SK-N-SH (cell line): ENCODE results near the gene MYO1B. TPM values are rescaled to one million over a fixed set of nuclear protein-coding genes. Genes with fewer than 3 reads are reported as not detected.

Source experiments
- CTCF ChIA-PET: fragments of 300-600, 350-600 bp; formaldehyde crosslinking; extraction: SDS; loops from one replicate; lab custom pipeline; 2021; lab: Yijun Ruan, JAX
- POLR2A ChIA-PET: fragments of 350-600 bp; sonication (Branson Sonifier 250); formaldehyde crosslinking; extraction: SDS; loops from one replicate; lab custom pipeline; 2020; ENCODE audit warnings: antibody characterized with exemption, inconsistent platforms; lab: Yijun Ruan, JAX
- DNase-seq: peaks from one replicate; pipeline ENCODE4 v3.0.0; 2012
- H2AFZ ChIP-seq: fragments of 200-600 bp; sonication (generic); 2 replicates; pipeline ENCODE4 v1.8.1; 2016; ENCODE audit warnings: antibody characterized with exemption, mild to moderate bottlenecking, low read depth
- H3F3A ChIP-seq: fragments of 200-600 bp; sonication (generic); replicated peaks from 2 replicates; pipeline ENCODE3; 2016; ENCODE audit warnings: antibody characterized with exemption, mild to moderate bottlenecking; ENCODE audit not compliant: insufficient read depth
- H3K27ac ChIP-seq, 2 experiments: fragments of 200-500 bp in 1 of 2; fragments of 200-600 bp in 1 of 2; sonication (Bioruptor generic) in 1 of 2; sonication (generic), shearing (Covaris generic) in 1 of 2; 2 replicates each; pipeline versions ENCODE4 v1.5.1 to v1.6.1; 2014 to 2016; ENCODE audit warnings: low read depth in 2 of 2, inconsistent platforms in 1 of 2, low read length in 1 of 2, mild to moderate bottlenecking in 1 of 2, mixed read lengths in 1 of 2
- H3K27me3 ChIP-seq: fragments of 200-600 bp; sonication (generic), shearing (Covaris generic); 2 replicates; pipeline ENCODE4 v1.6.1; 2016; ENCODE audit warnings: mixed run types; ENCODE audit not compliant: insufficient read depth
- H3K36me3 ChIP-seq, 2 experiments: fragments of 200-500 bp in 1 of 2; fragments of 200-600 bp in 1 of 2; sonication (Bioruptor generic) in 1 of 2; sonication (generic) in 1 of 2; replicated peaks in 1 of 2; 2 replicates each; pipeline versions ENCODE3 to v1.5.1; 2014 to 2016; ENCODE audit warnings: low read length in 1 of 2, mild to moderate bottlenecking in 1 of 2; ENCODE audit not compliant: insufficient read depth in 2 of 2, control insufficient read depth in 1 of 2
- H3K4me1 ChIP-seq, 2 experiments: fragments of 200-500 bp in 1 of 2; fragments of 200-600 bp in 1 of 2; sonication (Bioruptor generic) in 1 of 2; sonication (generic), shearing (Covaris generic) in 1 of 2; 2 replicates each; pipeline versions ENCODE4 v1.5.1 to v1.6.1; 2014 to 2016; ENCODE audit warnings: low read depth in 1 of 2, low read length in 1 of 2, mixed run types in 1 of 2; ENCODE audit not compliant: insufficient read depth in 2 of 2, control insufficient read depth in 1 of 2
- H3K4me2 ChIP-seq: fragments of 200-600 bp; sonication (generic), shearing (Covaris generic); 2 replicates; pipeline ENCODE4 v1.6.1; 2017; ENCODE audit warnings: mixed run types
- H3K4me3 ChIP-seq, 2 experiments: fragments of 200-500 bp in 1 of 2; fragments of 200-600 bp in 1 of 2; sonication (Bioruptor generic) in 1 of 2; sonication (generic), shearing (Covaris generic) in 1 of 2; 2 replicates each; pipeline versions ENCODE4 v1.5.1 to v1.8.1; 2014 to 2016; ENCODE audit warnings: low read depth in 2 of 2, inconsistent platforms in 1 of 2, low read length in 1 of 2, mild to moderate bottlenecking in 1 of 2, mixed read lengths in 1 of 2, moderate library complexity in 1 of 2
- H3K79me2 ChIP-seq: fragments of 200-600 bp; sonication (generic); 2 replicates; pipeline ENCODE4 v1.8.1; 2017; ENCODE audit warnings: mild to moderate bottlenecking; ENCODE audit not compliant: insufficient read depth
- H3K9ac ChIP-seq: fragments of 200-600 bp; sonication (generic); 2 replicates; pipeline ENCODE4 v1.6.1; 2017; ENCODE audit warnings: mixed run types
- H3K9me2 ChIP-seq: fragments of 200-600 bp; sonication (generic); 2 replicates; pipeline ENCODE4 v1.6.1; 2017; ENCODE audit warnings: mixed run types
- H3K9me3 ChIP-seq: fragments of 200-600 bp; sonication (generic); 2 replicates; pipeline ENCODE4 v1.6.1; 2017; ENCODE audit warnings: mixed run types, mild to moderate bottlenecking, moderate library complexity
- H4K20me1 ChIP-seq: fragments of 200-600 bp; sonication (generic); 2 replicates; pipeline ENCODE4 v1.6.1; 2017; ENCODE audit warnings: mild to moderate bottlenecking, mixed run types; ENCODE audit not compliant: insufficient read depth
- CHD2 ChIP-seq: fragments of 150-350 bp; IDR thresholded peaks from 2 replicates; pipeline ENCODE4 v1.6.1; 2018; ENCODE audit warnings: low read length; ENCODE audit not compliant: partially characterized antibody
- ELF1 ChIP-seq: IDR thresholded peaks from 2 replicates; pipeline ENCODE4 v1.4.0; 2012
- EP300 ChIP-seq, 2 experiments: IDR thresholded peaks; 2 replicates each; pipeline versions ENCODE4 v1.4.0 to v1.6.1; 2012; ENCODE audit warnings: borderline replicate concordance in 1 of 2, low read depth in 1 of 2, low read length in 1 of 2
- EZH2phosphoT487 ChIP-seq: fragments of 200-600 bp; sonication (generic); IDR thresholded peaks from 2 replicates; pipeline ENCODE4 v1.6.1; 2017; ENCODE audit warnings: low read depth, mixed run types, mild to moderate bottlenecking, antibody characterized with exemption, moderate library complexity, borderline replicate concordance
- FOSL2 ChIP-seq: IDR thresholded peaks from 2 replicates; pipeline ENCODE4 v1.4.0; 2012; ENCODE audit warnings: low read depth, mild to moderate bottlenecking, moderate library complexity, borderline replicate concordance
- FOXJ3 ChIP-seq: sonication (generic); formaldehyde crosslinking; IDR thresholded peaks from 2 replicates; pipeline ENCODE4 v1.5.1; 2020; ENCODE audit warnings: mild to moderate bottlenecking, missing genetic modification reagents
- GABPA ChIP-seq: IDR thresholded peaks from 2 replicates; pipeline ENCODE4 v1.4.0; 2012; ENCODE audit warnings: low read depth, mild to moderate bottlenecking
- GATA2 ChIP-seq: sonication (generic); formaldehyde crosslinking; IDR thresholded peaks from 2 replicates; pipeline ENCODE4 v1.5.0; 2020; ENCODE audit warnings: mild to moderate bottlenecking, missing genetic modification reagents
- MAX ChIP-seq: IDR thresholded peaks from 2 replicates; pipeline ENCODE4 v1.4.0; 2012; ENCODE audit warnings: low read depth
- NRF1 ChIP-seq: IDR thresholded peaks from 2 replicates; pipeline ENCODE4 v1.6.1; 2012; ENCODE audit warnings: low read depth, mild to moderate bottlenecking, low read length
- RAD21 ChIP-seq: IDR thresholded peaks from 2 replicates; pipeline ENCODE4 v1.6.1; 2012; ENCODE audit warnings: mild to moderate bottlenecking, low read length
- RCOR1 ChIP-seq: fragments of 150-350 bp; IDR thresholded peaks from 2 replicates; pipeline ENCODE4 v1.6.1; 2017; ENCODE audit warnings: antibody characterized with exemption, low read length
- RFX5 ChIP-seq: IDR thresholded peaks from 2 replicates; pipeline ENCODE4 v1.6.1; 2012; ENCODE audit warnings: mild to moderate bottlenecking, improper control_type of control experiment, low read length
- RXRA ChIP-seq: IDR thresholded peaks from 2 replicates; pipeline ENCODE4 v1.4.0; 2012; ENCODE audit warnings: low read depth, mild to moderate bottlenecking, borderline replicate concordance
- TEAD4 ChIP-seq: IDR thresholded peaks from 2 replicates; pipeline ENCODE4 v1.4.0; 2012; ENCODE audit warnings: mild to moderate bottlenecking, borderline replicate concordance; ENCODE audit not compliant: insufficient read depth
- WGBS: methylation state at CpG from one replicate; pipeline ENCODE4 v1.1.6; 2017; ENCODE audit warnings: low lambda C conversion rate; 5-methylcytosine and 5-hydroxymethylcytosine counted together
- polyA plus RNA-seq, 3 experiments: library from polyadenylated mRNA; depleted of rRNA; stranded (reverse); fragments of >200 nt; gene quantifications; 2 replicates each; pipeline ENCODE4 v1.2.3, GENCODE V29; 2012

MYO1B gene
- polyA plus RNA-seq, 1 of the 3 experiments (the other 2 are of a cell fraction), result 20.2 TPM

- TF ChIP-seq GATA2, result peak; percentile 80
- TF ChIP-seq FOXJ3, result 0 out of 2 replicates have a peak, but pooled peaks have one; percentile 55
- TF ChIP-seq ELF1, result no peak
- no peak for TF ChIP-seq MAX
- peak; percentile 85; the same call in 1 of the 2 replicates for TF ChIP-seq RCOR1
- peak; percentile 68 for TF ChIP-seq CHD2
- no peak for TF ChIP-seq NRF1
- TF ChIP-seq RAD21, result peak; percentile 15; the same call in 1 of the 2 replicates
- TF ChIP-seq EP300 (IDR thresholded peaks at IDR 0.05; ENCODE audit: borderline replicate concordance in 1 of 2, low read depth in 1 of 2, low read length in 1 of 2), result peak in 1 of 2 experiments; percentile 69; a peak in 1 of 4 replicates
- H3K9me2 ChIP-seq, result no peaks in the 10 kb centered on the region
- peaks cover 13 to 24% of the 10 kb centered on the region in 2 experiments for H3K36me3 ChIP-seq
- H2AFZ ChIP-seq, result no peak overlapping the region
- H3K79me2 ChIP-seq, result peaks cover 46% of the 10 kb centered on the region; the same call in 1 of the 2 replicates
- no peak overlapping the region for H3K4me2 ChIP-seq
- H3K4me3 ChIP-seq, result no peak overlapping the region
- H4K20me1 ChIP-seq, result no peaks in the 10 kb centered on the region
- DNase-seq, result peak; percentile 46
- 82% methylated on average over 6 of the region's 6 CpGs for WGBS
- ChIA-PET CTCF (interaction anchor here (0.8 to 2.8 kb wide), 8 partner anchors 9 to 360 kb away, joined by 3 to 8 read pairs (median 3); no protein-coding TSS in a partner anchor), POLR2A (interaction anchor here (1.0 kb wide), 1 partner anchor 82 kb away, joined by 3 read pairs; no protein-coding TSS in a partner anchor)
- no peaks in the 10 kb centered on the region for H3K27me3 ChIP-seq
- peaks cover 3 to 11% of the 10 kb centered on the region in 2 experiments; a peak in 2 of 4 replicates for H3K4me1 ChIP-seq
- peak overlapping the region in 1 of 2 experiments; percentile 47; a peak in 2 of 4 replicates for H3K27ac ChIP-seq
- no peaks in the 10 kb centered on the region for H3K9me3 ChIP-seq
- peaks cover 4% of the 10 kb centered on the region for H3F3A ChIP-seq
- no peak overlapping the region for H3K9ac ChIP-seq
Measured at GRCh38 chr2:191328150-191328809, 83.1 kb downstream of the MYO1B start.

GRCh38 chr2:191329841-191330240, 84.6 kb downstream of the MYO1B start:
- TF ChIP-seq GABPA, result no peak
- peak; percentile 34; the same call in 1 of the 2 replicates for TF ChIP-seq GATA2
- H3K27ac ChIP-seq, result no peak overlapping the region
- H3K9me2 ChIP-seq, result no peaks in the 10 kb centered on the region
- no peak for DNase-seq
- no peak overlapping the region for H2AFZ ChIP-seq
- H3K36me3 ChIP-seq, result peaks cover 13 to 24% of the 10 kb centered on the region in 2 experiments
- CTCF ChIA-PET, result interaction anchor here (1.1 to 2.8 kb wide), 2 partner anchors 40 to 172 kb away, joined by 3 to 8 read pairs; no protein-coding TSS in a partner anchor
- peaks cover 34% of the 10 kb centered on the region; the same call in 1 of the 2 replicates for H3K79me2 ChIP-seq
- no peaks in the 10 kb centered on the region for H3K9me3 ChIP-seq
- no peak overlapping the region for H3K4me2 ChIP-seq
- no peaks in the 10 kb centered on the region for H3K27me3 ChIP-seq
- POLR2A ChIA-PET, result no interaction called here
- H3F3A ChIP-seq, result peaks cover 12% of the 10 kb centered on the region
- WGBS, result 97% methylated on average over 3 of the region's 3 CpGs
- H3K4me3 ChIP-seq, result no peak overlapping the region
- H3K9ac ChIP-seq, result no peak overlapping the region
- no peaks in the 10 kb centered on the region for H4K20me1 ChIP-seq
- peaks cover 11 to 14% of the 10 kb centered on the region in 2 experiments for H3K4me1 ChIP-seq

- Histone ChIP-seq H3K9me3 (no peaks in the 10 kb centered on the region), H3K9me2 (no peaks in the 10 kb centered on the region), H4K20me1 (no peaks in the 10 kb centered on the region), H3F3A (peaks cover 12% of the 10 kb centered on the region), H2AFZ (no peak overlapping the region), H3K79me2 (peaks cover 20% of the 10 kb centered on the region), H3K4me2 (peak overlapping the region; percentile 68), H3K27me3 (no peaks in the 10 kb centered on the region), H3K36me3 (peaks cover 13 to 24% of the 10 kb centered on the region in 2 experiments), H3K4me3 (no peak overlapping the region), H3K9ac (peak overlapping the region; percentile 43; the same call in 1 of the 2 replicates), H3K27ac (peak overlapping the region; percentile 53 to 96; a peak in 3 of 4 replicates), H3K4me1 (peaks cover 2 to 14% of the 10 kb centered on the region in 2 experiments; a peak in 3 of 4 replicates)
- CTCF ChIA-PET, result interaction anchor here (1.4 kb wide), 1 partner anchor 27 kb away, joined by 3 read pairs; no protein-coding TSS in a partner anchor
- POLR2A ChIA-PET, result no interaction called here
- DNase-seq, result no peak
- 27% methylated on average over 6 of the region's 6 CpGs for WGBS
- TF ChIP-seq GABPA (no peak), CHD2 (no peak), FOSL2 (peak; percentile 84), EP300 (IDR thresholded peaks at IDR 0.05; ENCODE audit: borderline replicate concordance in 1 of 2, low read depth in 1 of 2, low read length in 1 of 2) (0 out of 4 replicates have a peak, but pooled peaks of 1 of the 2 experiments have one; percentile 36), MAX (peak; percentile 52; the same call in 1 of the 2 replicates), RFX5 (no peak), ELF1 (no peak), RXRA (peak; percentile 18; the same call in 1 of the 2 replicates), EZH2phosphoT487 (no peak), TEAD4 (peak; percentile 60; the same call in 1 of the 2 replicates), NRF1 (no peak)
Measured at GRCh38 chr2:191333911-191334357, 88.7 kb downstream of the MYO1B start.
